SK-N-SH treated with all-trans-retinoic acid at 6 μM for 48 hours (cell line): ENCODE data around the gene UGT2B7.

Experiments used
- ARNTL ChIP-seq: fragments of 450-650 bp; formaldehyde crosslinking; IDR thresholded peaks from 2 replicates; pipeline ENCODE4 v1.5.0; 2020; ENCODE audit warnings: low read depth, mild to moderate bottlenecking, moderate library complexity, borderline replicate concordance
- CSDC2 ChIP-seq: fragments of 250-450 bp; sonication (Bioruptor Pico); IDR thresholded peaks from 2 replicates; pipeline ENCODE4 v1.5.0; 2020; ENCODE audit warnings: mild to moderate bottlenecking, moderate library complexity

DNA sequence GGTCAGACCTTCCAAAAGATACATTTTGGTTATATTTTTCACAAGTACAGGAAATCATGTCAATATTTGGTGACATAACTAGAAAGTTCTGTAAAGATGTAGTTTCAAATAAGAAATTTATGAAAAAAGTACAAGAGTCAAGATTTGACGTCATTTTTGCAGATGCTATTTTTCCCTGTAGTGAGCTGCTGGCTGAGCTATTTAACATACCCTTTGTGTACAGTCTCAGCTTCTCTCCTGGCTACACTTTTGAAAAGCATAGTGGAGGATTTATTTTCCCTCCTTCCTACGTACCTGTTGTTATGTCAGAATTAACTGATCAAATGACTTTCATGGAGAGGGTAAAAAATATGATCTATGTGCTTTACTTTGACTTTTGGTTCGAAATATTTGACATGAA is 536 bp downstream of the UGT2B7 start:
- no peak for TF ChIP-seq ARNTL
- TF ChIP-seq CSDC2: no peak
